Measurements from ENCODE around the gene XXYLT1. TPM values are rescaled to one million over a fixed set of nuclear protein-coding genes. Genes with fewer than 3 reads are reported as not detected.

The XXYLT1 gene, protein sequence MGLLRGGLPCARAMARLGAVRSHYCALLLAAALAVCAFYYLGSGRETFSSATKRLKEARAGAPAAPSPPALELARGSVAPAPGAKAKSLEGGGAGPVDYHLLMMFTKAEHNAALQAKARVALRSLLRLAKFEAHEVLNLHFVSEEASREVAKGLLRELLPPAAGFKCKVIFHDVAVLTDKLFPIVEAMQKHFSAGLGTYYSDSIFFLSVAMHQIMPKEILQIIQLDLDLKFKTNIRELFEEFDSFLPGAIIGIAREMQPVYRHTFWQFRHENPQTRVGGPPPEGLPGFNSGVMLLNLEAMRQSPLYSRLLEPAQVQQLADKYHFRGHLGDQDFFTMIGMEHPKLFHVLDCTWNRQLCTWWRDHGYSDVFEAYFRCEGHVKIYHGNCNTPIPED
- 1 to 10 TPM; 3.1 to 3.7 TPM for total RNA-seq
- 5.7 TPM for polyA plus RNA-seq (2013, experiment 1 of 2)
- 6.0 TPM for polyA plus RNA-seq (2013, experiment 2 of 2)
- total RNA-seq, result 2.6 to 19.8 (median 7.5) reads per million in 172 experiments

DNA sequence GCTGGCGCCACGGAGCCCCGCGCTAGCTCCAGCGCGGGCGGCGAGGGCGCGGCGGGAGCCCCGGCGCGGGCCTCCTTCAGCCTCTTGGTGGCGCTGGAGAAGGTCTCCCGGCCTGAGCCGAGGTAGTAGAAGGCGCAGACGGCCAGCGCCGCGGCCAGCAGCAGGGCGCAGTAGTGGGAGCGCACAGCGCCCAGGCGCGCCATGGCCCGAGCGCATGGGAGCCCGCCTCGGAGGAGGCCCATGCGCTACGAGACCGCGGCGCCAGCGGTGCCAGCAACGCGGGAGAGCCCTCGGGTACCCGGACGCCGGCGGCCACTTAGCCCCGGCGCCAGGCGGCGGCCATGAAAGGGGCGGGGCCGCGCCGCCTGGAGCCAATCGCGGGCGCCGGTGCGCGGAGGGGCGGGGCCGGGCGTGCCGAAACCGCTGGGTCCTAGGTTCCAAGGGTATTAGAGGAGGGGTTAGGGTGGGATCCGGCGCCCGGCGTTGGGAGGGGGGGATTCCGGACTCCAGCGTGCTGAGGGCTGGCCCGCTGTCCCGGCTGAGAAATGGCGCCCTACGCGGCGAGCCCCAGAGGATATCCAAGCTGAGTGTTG lies at the start of gene XXYLT1:
Gene XXYLT1 (minus strand): TSS at position 343 of the 593 bp plus-strand sequence. CDS start 101 bp downstream, at position 242.
- peaks cover 15% of the 10 kb centered on the region for H3K4me1 Mint-ChIP-seq (ENCODE audit: low read depth)
- peak; percentile 82 to 94 (median 88) for DNase-seq
- Histone ChIP-seq H3K36me3 (ENCODE audit: insufficient read depth, low read length) (peaks cover 5% of the 10 kb centered on the region), H3K4me1 (ENCODE audit: insufficient read depth, low read length) (peaks cover 31% of the 10 kb centered on the region), H3K9me3 (ENCODE audit: control insufficient read depth in 1 of 2, insufficient read depth in 1 of 2, low read length in 2 of 2) (no peaks in the 10 kb centered on the region), H3K4me3 (ENCODE audit: low read length) (peak within 1 kb of the TSS; percentile 69), H3K27me3 (ENCODE audit: control insufficient read depth in 1 of 2, insufficient read depth in 2 of 2, low read length in 2 of 2) (no peaks in the 10 kb centered on the region), H3K27ac (ENCODE audit: low read depth in 1 of 2, low read length in 2 of 2) (peak within 1 kb of the TSS in 1 of 2 donors; percentile 38)
- H3K4me3 Mint-ChIP-seq, result peak within 1 kb of the TSS; percentile 95
- TF ChIP-seq, protein P1, sequence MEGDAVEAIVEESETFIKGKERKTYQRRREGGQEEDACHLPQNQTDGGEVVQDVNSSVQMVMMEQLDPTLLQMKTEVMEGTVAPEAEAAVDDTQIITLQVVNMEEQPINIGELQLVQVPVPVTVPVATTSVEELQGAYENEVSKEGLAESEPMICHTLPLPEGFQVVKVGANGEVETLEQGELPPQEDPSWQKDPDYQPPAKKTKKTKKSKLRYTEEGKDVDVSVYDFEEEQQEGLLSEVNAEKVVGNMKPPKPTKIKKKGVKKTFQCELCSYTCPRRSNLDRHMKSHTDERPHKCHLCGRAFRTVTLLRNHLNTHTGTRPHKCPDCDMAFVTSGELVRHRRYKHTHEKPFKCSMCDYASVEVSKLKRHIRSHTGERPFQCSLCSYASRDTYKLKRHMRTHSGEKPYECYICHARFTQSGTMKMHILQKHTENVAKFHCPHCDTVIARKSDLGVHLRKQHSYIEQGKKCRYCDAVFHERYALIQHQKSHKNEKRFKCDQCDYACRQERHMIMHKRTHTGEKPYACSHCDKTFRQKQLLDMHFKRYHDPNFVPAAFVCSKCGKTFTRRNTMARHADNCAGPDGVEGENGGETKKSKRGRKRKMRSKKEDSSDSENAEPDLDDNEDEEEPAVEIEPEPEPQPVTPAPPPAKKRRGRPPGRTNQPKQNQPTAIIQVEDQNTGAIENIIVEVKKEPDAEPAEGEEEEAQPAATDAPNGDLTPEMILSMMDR (IDR thresholded peaks at IDR 0.05), result peak; percentile 34
- intact Hi-C loops (cut with DNase I, micrococcal nuclease), result loop anchor here (1.0 to 10.0 kb wide), 9 partner anchors 11 to 636 kb away; partner anchors contain the start of genes ACAP2 (in 2 of the 2) and PPP1R2 (in 1 of the 2)
- POLR2A ChIA-PET, result interaction anchor here (0.6 to 2.9 kb wide), 25 partner anchors 9 to 874 kb away, joined by 3 to 36 read pairs (median 4); partner anchors contain the start of genes ACAP2, FAM43A, LSG1 and PPP1R2
- no peaks in the 10 kb centered on the region for H3K9me3 Mint-ChIP-seq
- no peaks in the 10 kb centered on the region for H3K36me3 Mint-ChIP-seq (ENCODE audit: low read depth)
- CTCF ChIA-PET, result interaction anchor here (0.6 to 3.1 kb wide), 38 partner anchors 10 to 643 kb away, joined by 3 to 62 read pairs (median 4); partner anchors contain the start of gene LSG1
- peak within 1 kb of the TSS; percentile 80 for H3K27ac Mint-ChIP-seq
- ATAC-seq (ENCODE audit: poor library complexity), result peak; percentile 84
- no peaks in the 10 kb centered on the region for H3K27me3 Mint-ChIP-seq

DNA sequence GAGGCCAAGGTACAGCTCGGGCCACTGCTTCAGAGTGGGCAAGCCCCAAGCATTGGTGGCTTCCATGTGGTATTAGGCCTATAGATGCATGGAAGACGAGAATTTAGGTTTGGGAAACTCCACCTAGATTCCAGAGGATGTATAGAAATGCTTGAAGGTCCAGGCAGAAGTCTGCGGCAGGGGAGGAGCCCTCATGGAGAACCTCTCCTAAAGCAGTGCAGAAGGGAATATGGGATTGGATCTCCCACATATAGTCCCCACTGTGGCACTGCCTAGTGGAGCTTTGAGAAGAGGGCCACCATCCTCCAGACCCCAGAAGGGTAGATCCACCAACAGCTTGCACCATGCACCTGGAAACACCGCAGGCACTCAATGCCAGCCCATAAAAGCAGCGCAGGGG lies 48.1 kb upstream of the XXYLT1 start:
- POLR2A ChIA-PET, result no interaction called here
- intact Hi-C loops (cut with DNase I, micrococcal nuclease), result loop anchor here in 1 of 2 experiments (10.0 kb wide), 1 partner anchor 96 kb away; no protein-coding TSS in a partner anchor
- Histone ChIP-seq H3K4me3 (ENCODE audit: low read length) (no peak overlapping the region), H3K9me3 (ENCODE audit: control insufficient read depth in 1 of 2, insufficient read depth in 1 of 2, low read length in 2 of 2) (peaks cover 8 to 14% of the 10 kb centered on the region in 2 experiments), H3K27me3 (ENCODE audit: control insufficient read depth in 1 of 2, insufficient read depth in 2 of 2, low read length in 2 of 2) (no peaks in the 10 kb centered on the region), H3K4me1 (ENCODE audit: insufficient read depth, low read length) (no peaks in the 10 kb centered on the region), H3K27ac (ENCODE audit: low read depth in 1 of 2, low read length in 2 of 2) (no peak overlapping the region), H3K36me3 (ENCODE audit: insufficient read depth, low read length) (peaks cover 40% of the 10 kb centered on the region)
- ATAC-seq (ENCODE audit: poor library complexity), result no peak
- Mint-ChIP-seq H3K9me3 (peaks cover 2% of the 10 kb centered on the region), H3K27me3 (no peaks in the 10 kb centered on the region), H3K27ac (no peak overlapping the region), H3K36me3 (ENCODE audit: low read depth) (peaks cover 64% of the 10 kb centered on the region), H3K4me1 (ENCODE audit: low read depth) (peaks cover 23% of the 10 kb centered on the region), H3K4me3 (no peak overlapping the region)
- TF ChIP-seq, protein P1 (IDR thresholded peaks at IDR 0.05), result no peak
- CTCF ChIA-PET, result no interaction called here
- no peak for DNase-seq

DNA sequence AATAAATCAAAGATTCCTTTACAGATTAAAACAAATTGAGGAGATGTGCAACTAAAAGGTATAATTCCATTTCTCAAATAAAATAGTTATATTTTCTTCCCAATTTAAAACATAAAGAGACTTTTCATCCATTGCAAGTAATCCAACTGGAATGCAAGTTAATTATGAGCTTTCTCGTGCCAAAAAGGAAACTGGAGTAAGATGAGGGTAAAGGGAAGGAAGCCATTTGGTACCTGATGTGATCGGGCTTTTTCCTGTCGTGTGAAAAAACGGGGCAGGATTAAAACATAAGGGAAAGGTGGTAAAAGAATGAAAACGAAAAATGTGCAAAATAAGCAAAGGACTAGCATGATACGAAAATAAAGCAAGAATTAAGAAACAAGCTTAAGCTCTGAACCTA lies 41.8 kb upstream of the XXYLT1 start:
- Mint-ChIP-seq H3K4me1 (ENCODE audit: low read depth) (no peaks in the 10 kb centered on the region), H3K27ac (no peak overlapping the region), H3K27me3 (no peaks in the 10 kb centered on the region), H3K36me3 (ENCODE audit: low read depth) (peaks cover 32% of the 10 kb centered on the region), H3K4me3 (no peak overlapping the region), H3K9me3 (no peaks in the 10 kb centered on the region)
- ChIA-PET POLR2A (no interaction called here), CTCF (no interaction called here)
- no peak for DNase-seq
- no peak for ATAC-seq (ENCODE audit: poor library complexity)
- no peak overlapping the region for H3K27ac ChIP-seq (ENCODE audit: low read depth in 1 of 2, low read length in 2 of 2)
- peaks cover 12% of the 10 kb centered on the region for H3K36me3 ChIP-seq (ENCODE audit: insufficient read depth, low read length)
- no peaks in the 10 kb centered on the region for H3K9me3 ChIP-seq (ENCODE audit: control insufficient read depth in 1 of 2, insufficient read depth in 1 of 2, low read length in 2 of 2)
- no peaks in the 10 kb centered on the region for H3K27me3 ChIP-seq (ENCODE audit: control insufficient read depth in 1 of 2, insufficient read depth in 2 of 2, low read length in 2 of 2)
- no peak overlapping the region for H3K4me3 ChIP-seq (ENCODE audit: low read length)
- TF ChIP-seq, protein P1 (IDR thresholded peaks at IDR 0.05), result no peak
- intact Hi-C loops (cut with DNase I, micrococcal nuclease), result loop anchor here in 1 of 2 experiments (10.0 kb wide), 1 partner anchor 102 kb away; no protein-coding TSS in a partner anchor
- H3K4me1 ChIP-seq (ENCODE audit: insufficient read depth, low read length), result no peaks in the 10 kb centered on the region
